GM12865 (cell line): ENCODE measurements around the gene FAM184A.

Experiments used
- DNase-seq: peaks from one replicate; pipeline ENCODE4 v3.0.0; 2010; ENCODE audit warnings: low read depth
- H3K4me3 ChIP-seq: 2 replicates; pipeline ENCODE4 v1.5.1; 2011; ENCODE audit warnings: mild to moderate bottlenecking, low read depth, low read length, control low read depth
- TF ChIP-seq, protein P1 (sequence below): IDR thresholded peaks from 2 replicates; pipeline ENCODE4 v1.5.1; 2011; ENCODE audit warnings: low read length, control low read depth, low read depth, inconsistent platforms; ENCODE audit not compliant: insufficient read depth; ENCODE audit errors: missing control alignments

Gene FAM184A

DNA sequence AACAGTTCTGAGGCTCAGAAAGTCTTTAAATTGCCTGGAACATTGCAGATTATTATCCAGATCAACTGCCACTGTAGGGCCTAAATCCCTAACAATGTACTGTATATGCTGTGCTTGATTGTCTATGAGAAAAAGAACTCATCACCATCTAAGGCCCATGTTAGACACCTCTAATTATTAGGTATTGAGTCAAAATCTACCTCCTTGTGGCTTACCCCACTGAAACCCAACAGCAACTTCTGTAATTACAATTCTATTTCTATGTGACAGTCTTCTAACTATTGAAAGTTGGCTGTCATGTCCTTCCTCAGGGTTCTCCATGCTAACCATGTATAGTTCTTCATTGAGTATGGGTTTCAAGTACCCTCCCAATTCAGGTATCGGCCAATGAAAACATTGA, 157.4 kb downstream of the FAM184A start:
- DNase-seq = no peak
- no peak overlapping the region for H3K4me3 ChIP-seq
- TF ChIP-seq, protein P1, sequence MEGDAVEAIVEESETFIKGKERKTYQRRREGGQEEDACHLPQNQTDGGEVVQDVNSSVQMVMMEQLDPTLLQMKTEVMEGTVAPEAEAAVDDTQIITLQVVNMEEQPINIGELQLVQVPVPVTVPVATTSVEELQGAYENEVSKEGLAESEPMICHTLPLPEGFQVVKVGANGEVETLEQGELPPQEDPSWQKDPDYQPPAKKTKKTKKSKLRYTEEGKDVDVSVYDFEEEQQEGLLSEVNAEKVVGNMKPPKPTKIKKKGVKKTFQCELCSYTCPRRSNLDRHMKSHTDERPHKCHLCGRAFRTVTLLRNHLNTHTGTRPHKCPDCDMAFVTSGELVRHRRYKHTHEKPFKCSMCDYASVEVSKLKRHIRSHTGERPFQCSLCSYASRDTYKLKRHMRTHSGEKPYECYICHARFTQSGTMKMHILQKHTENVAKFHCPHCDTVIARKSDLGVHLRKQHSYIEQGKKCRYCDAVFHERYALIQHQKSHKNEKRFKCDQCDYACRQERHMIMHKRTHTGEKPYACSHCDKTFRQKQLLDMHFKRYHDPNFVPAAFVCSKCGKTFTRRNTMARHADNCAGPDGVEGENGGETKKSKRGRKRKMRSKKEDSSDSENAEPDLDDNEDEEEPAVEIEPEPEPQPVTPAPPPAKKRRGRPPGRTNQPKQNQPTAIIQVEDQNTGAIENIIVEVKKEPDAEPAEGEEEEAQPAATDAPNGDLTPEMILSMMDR = no peak

DNA sequence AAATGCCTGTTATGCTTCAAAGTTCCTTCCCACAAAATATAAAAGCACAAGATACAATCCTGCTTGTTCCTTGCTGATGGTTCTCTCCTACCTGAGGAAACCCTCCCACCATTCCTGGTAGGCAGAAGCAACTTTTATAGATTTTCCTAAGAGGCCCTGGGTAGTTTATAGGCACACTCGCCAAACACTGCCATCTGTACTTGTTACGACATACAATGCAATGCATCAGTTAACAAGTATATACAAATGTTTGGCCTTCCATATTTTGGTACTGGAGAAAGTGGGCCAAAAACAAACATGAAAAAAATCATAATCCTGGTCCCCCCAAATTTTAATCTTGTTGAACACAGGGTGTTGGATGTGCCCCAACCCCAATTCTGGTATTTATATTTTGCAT, 160.1 kb downstream of the FAM184A start:
- DNase-seq = no peak
- TF ChIP-seq, protein P1 = no peak

DNA sequence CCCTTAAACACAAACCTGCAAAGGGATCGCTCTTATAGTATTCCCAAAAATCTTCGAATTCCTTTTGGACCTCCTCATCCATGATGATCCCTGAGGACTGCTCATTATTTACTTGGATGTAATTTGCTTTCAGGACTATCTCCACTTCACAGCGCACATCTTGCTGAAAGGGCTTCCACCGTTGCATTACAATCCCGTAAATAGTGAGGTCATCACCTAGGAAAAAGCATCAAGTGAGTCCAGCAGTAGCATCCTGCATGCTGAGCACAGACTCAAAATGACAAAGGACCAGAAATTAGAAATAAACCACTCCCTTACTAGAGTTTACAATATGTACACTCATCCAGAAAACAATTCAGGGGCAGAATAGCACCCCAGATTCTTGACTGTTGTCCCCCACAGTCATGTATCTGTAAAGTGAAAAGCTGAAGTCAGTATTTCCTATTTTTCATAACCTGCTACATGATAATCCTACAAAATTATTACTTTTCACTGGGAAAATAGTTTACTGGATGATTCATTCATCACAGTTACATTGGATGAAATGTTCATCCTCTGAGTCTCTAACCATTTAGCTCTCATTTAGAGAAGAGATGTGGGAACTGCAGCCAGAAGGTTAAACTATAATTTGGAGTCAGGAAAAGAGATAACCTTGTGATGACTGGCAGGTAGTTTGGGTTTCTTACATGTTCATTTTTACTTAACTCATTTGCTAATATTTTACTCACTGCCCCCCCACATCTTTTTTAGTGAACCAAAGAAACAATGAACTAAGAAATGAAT, 160.7 kb downstream of the FAM184A start:
- no peak for DNase-seq
- no peak overlapping the region for H3K4me3 ChIP-seq
- TF ChIP-seq, protein P1 = no peak

More for the DNA sequence above, 160.1 kb downstream of the FAM184A start:
- no peak overlapping the region for H3K4me3 ChIP-seq

DNA sequence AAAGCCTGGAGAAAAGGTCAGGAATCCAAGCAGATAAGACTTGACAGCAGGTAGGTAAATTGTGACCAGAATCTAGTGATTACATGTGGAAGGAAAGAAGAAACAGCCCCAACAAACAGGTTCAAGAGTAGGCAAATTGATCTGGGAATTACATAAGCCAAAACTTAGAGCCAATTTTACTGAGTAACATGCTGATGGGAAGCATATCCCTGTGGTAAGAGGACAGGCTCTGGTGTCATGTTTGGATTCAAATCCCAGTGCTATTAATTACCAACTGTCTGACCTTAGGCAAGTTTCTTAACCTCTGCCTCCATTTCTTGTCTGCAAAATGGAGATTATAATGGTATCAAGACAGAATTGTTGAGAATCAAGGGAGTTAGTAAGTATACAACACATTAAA, 163.9 kb downstream of the FAM184A start:
- H3K4me3 ChIP-seq = no peak overlapping the region
- no peak for DNase-seq
- TF ChIP-seq, protein P1 = no peak

DNA sequence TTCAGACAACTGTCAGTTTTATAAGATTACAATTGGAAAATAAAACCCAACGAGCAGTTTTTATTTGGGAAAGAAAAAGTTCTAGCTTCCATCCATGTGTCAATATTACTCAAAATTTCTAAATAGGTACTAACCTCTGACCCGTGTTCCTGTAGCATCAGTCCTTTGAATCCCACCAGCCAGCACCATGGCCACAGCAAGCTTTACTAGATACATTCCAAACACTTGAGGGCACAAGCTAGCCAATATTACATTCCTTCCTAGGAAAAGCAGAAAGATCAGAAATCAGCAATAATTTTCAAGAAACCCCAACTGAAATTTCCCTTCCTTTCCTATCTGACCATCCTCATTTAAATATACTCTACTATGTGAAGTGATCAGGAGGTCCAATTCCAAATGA, 165.3 kb downstream of the FAM184A start:
- TF ChIP-seq, protein P1 = no peak
- DNase-seq = no peak

DNA sequence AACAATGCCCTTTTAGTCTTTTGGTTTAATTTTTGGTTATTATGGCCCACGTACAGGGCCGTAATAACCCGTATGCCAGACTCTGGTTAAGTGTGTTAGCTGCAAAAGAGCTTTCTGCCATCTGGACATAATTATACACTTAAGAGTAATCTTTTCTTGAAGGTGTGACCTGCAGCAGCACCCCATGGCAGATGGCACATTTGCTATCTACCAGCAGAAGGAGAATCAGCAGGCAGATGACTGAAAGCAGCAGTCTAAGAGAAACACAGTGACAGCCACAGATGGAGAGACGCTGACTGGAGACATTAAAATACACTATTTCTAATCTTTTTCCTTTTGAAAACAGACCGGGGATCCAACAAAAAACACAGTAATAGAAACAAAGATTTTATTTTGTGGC, 165.8 kb downstream of the FAM184A start:
- TF ChIP-seq, protein P1 = no peak
- H3K4me3 ChIP-seq = no peak overlapping the region
- DNase-seq = no peak

More for the DNA sequence above, 165.3 kb downstream of the FAM184A start:
- H3K4me3 ChIP-seq = no peak overlapping the region
